ENCODE results near the gene LMAN2. TPM values are rescaled to one million over a fixed set of nuclear protein-coding genes. Genes with fewer than 3 reads are reported as not detected.
A peak's percentile ranks its signal among the peaks of the same experiment; 100 is the strongest.

LMAN2 gene
- total RNA-seq, 2 experiments from 2014 or later = 116 to 144 TPM

DNA sequence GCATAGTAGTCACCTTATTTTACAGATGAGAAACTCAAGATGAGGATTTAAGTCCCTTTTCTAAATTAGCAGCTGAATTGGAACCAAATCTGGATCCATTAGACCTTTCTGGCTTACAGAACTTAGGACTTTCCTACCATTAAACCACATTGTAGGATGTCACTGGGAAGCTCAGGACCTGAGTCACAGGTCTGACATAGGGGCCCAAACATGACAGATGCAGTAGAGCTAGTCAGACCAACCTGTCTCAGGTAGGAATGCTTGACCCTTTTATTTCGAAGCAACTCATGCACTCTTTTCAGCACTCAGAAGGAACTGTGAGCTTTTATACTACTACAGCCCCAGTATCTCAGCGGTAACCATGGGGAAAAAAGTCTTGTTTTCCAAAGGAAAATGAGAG is 50.5 kb downstream of the LMAN2 start:
- no TSS peak for BruUV-seq (replicated peaks)
- Histone ChIP-seq H3K4me1 (ENCODE audit: insufficient read depth, low read length, poor library complexity, severe bottlenecking) (peaks cover 59% of the 10 kb centered on the region), H3K4me3 (ENCODE audit: low read depth, low read length, poor library complexity, severe bottlenecking) (peak overlapping the region; percentile 48), H3K27ac (ENCODE audit: low read depth, low read length, poor library complexity, severe bottlenecking) (peak overlapping the region; percentile 73), H3K9me3 (ENCODE audit: low read length) (no peaks in the 10 kb centered on the region), H3K9me2 (ENCODE audit: insufficient read depth, low read length) (no peaks in the 10 kb centered on the region), H3K36me3 (ENCODE audit: insufficient read depth, low read length) (peaks cover 67% of the 10 kb centered on the region), H3K4me2 (ENCODE audit: low read length) (peak overlapping the region; percentile 93), H2AFZ (ENCODE audit: low read length) (no peak overlapping the region), H3K79me2 (ENCODE audit: insufficient read depth, low read depth, low read length) (peaks cover 39% of the 10 kb centered on the region), H4K20me1 (ENCODE audit: insufficient read depth, low read length) (peaks cover 12% of the 10 kb centered on the region)
- intact Hi-C loops (cut with micrococcal nuclease; ENCODE audit: unreplicated experiment) = loop anchor here (5.0 to 10.0 kb wide), 3 partner anchors 124 to 654 kb away; partner anchors contain the start of gene TSPAN17
- TF ChIP-seq EZH2phosphoT487 (IDR thresholded peaks at IDR 0.05; ENCODE audit: borderline replicate concordance, low read depth, low read length) = no peak
- TF ChIP-seq, protein P1, sequence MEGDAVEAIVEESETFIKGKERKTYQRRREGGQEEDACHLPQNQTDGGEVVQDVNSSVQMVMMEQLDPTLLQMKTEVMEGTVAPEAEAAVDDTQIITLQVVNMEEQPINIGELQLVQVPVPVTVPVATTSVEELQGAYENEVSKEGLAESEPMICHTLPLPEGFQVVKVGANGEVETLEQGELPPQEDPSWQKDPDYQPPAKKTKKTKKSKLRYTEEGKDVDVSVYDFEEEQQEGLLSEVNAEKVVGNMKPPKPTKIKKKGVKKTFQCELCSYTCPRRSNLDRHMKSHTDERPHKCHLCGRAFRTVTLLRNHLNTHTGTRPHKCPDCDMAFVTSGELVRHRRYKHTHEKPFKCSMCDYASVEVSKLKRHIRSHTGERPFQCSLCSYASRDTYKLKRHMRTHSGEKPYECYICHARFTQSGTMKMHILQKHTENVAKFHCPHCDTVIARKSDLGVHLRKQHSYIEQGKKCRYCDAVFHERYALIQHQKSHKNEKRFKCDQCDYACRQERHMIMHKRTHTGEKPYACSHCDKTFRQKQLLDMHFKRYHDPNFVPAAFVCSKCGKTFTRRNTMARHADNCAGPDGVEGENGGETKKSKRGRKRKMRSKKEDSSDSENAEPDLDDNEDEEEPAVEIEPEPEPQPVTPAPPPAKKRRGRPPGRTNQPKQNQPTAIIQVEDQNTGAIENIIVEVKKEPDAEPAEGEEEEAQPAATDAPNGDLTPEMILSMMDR (conservative IDR thresholded peaks at IDR 0.05; ENCODE audit: low read length) = no peak
- DNase-seq (ENCODE audit: low spot score) = no peak
- CTCF ChIA-PET (ENCODE audit: unreplicated experiment) = interaction anchor here (0.9 to 1.4 kb wide), 2 partner anchors 10 to 187 kb away, joined by 3 to 6 read pairs; no protein-coding TSS in a partner anchor
- POLR2A ChIA-PET = interaction anchor here (1.0 to 1.3 kb wide), 4 partner anchors 9 to 175 kb away, joined by 3 to 6 read pairs (median 4); no protein-coding TSS in a partner anchor

DNA sequence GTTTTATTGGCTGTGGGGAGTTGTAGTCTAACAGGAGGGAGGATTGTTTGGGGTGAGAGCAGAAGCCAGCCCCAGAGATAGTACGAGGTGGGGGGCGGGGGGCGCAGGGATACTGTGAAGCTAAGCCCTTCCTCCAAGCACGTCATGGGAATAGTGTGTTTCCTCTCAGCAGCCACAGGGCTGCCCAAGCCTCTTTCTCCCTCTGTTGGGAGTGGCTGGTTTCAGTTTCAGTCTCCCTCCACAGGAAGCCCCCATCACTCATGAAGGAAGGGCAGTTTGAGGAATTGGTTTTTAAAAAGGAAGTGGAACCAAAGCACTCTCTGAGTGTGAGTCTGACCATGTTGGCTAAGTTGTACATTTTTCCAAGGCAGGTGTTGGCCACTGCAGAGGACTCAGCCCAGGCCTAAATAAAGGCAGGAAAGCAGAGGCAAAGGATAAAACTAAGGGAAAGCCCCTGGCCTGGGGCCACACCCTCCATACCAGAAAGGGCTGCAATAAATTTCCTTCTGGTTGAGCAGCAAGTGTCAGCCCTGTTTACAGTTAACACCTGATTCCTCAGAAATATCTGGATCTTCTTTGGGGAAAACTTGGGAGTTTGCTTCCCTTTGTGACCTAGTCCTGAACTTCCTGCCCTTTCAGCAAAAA is 51.1 kb downstream of the LMAN2 start:
- intact Hi-C loops (cut with micrococcal nuclease; ENCODE audit: unreplicated experiment) = loop anchor here (5.0 to 10.0 kb wide), 3 partner anchors 123 to 653 kb away; partner anchors contain the start of gene TSPAN17
- CTCF ChIA-PET (ENCODE audit: unreplicated experiment) = no interaction called here
- Histone ChIP-seq H3K9me2 (ENCODE audit: insufficient read depth, low read length) (no peaks in the 10 kb centered on the region), H3K4me3 (ENCODE audit: low read depth, low read length, poor library complexity, severe bottlenecking) (peak overlapping the region; percentile 48), H3K4me2 (ENCODE audit: low read length) (peak overlapping the region; percentile 93), H3K4me1 (ENCODE audit: insufficient read depth, low read length, poor library complexity, severe bottlenecking) (peaks cover 54% of the 10 kb centered on the region), H3K9me3 (ENCODE audit: low read length) (no peaks in the 10 kb centered on the region), H3K79me2 (ENCODE audit: insufficient read depth, low read depth, low read length) (peaks cover 33% of the 10 kb centered on the region), H3K27ac (ENCODE audit: low read depth, low read length, poor library complexity, severe bottlenecking) (peak overlapping the region; percentile 73), H2AFZ (ENCODE audit: low read length) (no peak overlapping the region), H4K20me1 (ENCODE audit: insufficient read depth, low read length) (peaks cover 10% of the 10 kb centered on the region), H3K36me3 (ENCODE audit: insufficient read depth, low read length) (peaks cover 67% of the 10 kb centered on the region)
- peak; percentile 81 for DNase-seq (ENCODE audit: low spot score)
- TF ChIP-seq, protein P1 (conservative IDR thresholded peaks at IDR 0.05; ENCODE audit: low read length) = peak; percentile 25; the same call in 1 of the 2 replicates
- TF ChIP-seq EZH2phosphoT487 (IDR thresholded peaks at IDR 0.05; ENCODE audit: borderline replicate concordance, low read depth, low read length) = no peak
- BruUV-seq (replicated peaks) = no TSS peak
- POLR2A ChIA-PET = interaction anchor here (1.0 kb wide), 1 partner anchor 145 kb away, joined by 4 read pairs; no protein-coding TSS in a partner anchor

DNA sequence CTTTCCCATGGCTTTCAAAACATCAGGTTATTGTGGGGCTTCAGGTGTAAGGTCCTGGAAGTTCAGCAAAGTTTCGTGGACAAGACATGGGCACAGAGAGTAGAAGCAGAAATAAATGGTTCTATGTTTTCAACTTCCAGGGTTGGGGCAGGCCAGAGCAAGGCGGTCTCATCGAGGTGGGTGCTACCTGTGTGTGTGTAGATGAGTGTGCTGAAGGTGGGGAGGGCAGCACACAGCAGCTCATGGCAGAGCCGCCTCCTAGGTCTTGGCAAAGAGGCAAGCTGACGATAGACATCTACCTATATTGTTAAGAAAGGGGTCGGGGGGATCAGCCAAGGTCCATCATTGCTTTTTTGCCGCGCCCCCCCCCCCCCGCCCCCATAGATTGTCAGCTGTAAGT is 51.8 kb downstream of the LMAN2 start:
- Histone ChIP-seq H3K4me1 (ENCODE audit: insufficient read depth, low read length, poor library complexity, severe bottlenecking) (peaks cover 47% of the 10 kb centered on the region), H4K20me1 (ENCODE audit: insufficient read depth, low read length) (peaks cover 5% of the 10 kb centered on the region), H3K4me3 (ENCODE audit: low read depth, low read length, poor library complexity, severe bottlenecking) (no peak overlapping the region), H3K27ac (ENCODE audit: low read depth, low read length, poor library complexity, severe bottlenecking) (peak overlapping the region; percentile 73), H3K9me3 (ENCODE audit: low read length) (no peaks in the 10 kb centered on the region), H3K79me2 (ENCODE audit: insufficient read depth, low read depth, low read length) (peaks cover 27% of the 10 kb centered on the region), H3K4me2 (ENCODE audit: low read length) (peak overlapping the region; percentile 93; the same call in 1 of the 2 replicates), H2AFZ (ENCODE audit: low read length) (no peak overlapping the region), H3K9me2 (ENCODE audit: insufficient read depth, low read length) (no peaks in the 10 kb centered on the region), H3K36me3 (ENCODE audit: insufficient read depth, low read length) (peaks cover 67% of the 10 kb centered on the region)
- no peak for DNase-seq (ENCODE audit: low spot score)
- TF ChIP-seq, protein P1 (conservative IDR thresholded peaks at IDR 0.05; ENCODE audit: low read length) = no peak
- TF ChIP-seq EZH2phosphoT487 (IDR thresholded peaks at IDR 0.05; ENCODE audit: borderline replicate concordance, low read depth, low read length) = no peak
- no TSS peak for BruUV-seq (replicated peaks)
- ChIA-PET POLR2A (interaction anchor here (0.7 to 1.0 kb wide), 2 partner anchors 23 to 146 kb away, joined by 3 to 4 read pairs; no protein-coding TSS in a partner anchor), CTCF (ENCODE audit: unreplicated experiment) (no interaction called here)
- intact Hi-C loops (cut with micrococcal nuclease; ENCODE audit: unreplicated experiment) = loop anchor here (5.0 to 10.0 kb wide), 3 partner anchors 122 to 652 kb away; partner anchors contain the start of gene TSPAN17

Measured in OCI-LY7 (cell line).